ENCODE measurements around the gene DNAJC30.
"Not testable (repeated sequence)": the region's sequence is repeated elsewhere in the genome, so short reads cannot be mapped to it uniquely, and the experiment has no call there.

The DNAJC30 gene

GRCh38 chr7:73681031-73681430, 2.2 kb downstream of the DNAJC30 start:
- DNase-seq (ENCODE audit: low read depth), result no peak

- DNase-seq (ENCODE audit: low read depth), result no peak
Observed at GRCh38 chr7:73680501-73680900, 2.8 kb downstream of the DNAJC30 start.

GRCh38 chr7:73679709-73680108, 3.5 kb downstream of the DNAJC30 start:
- no peak for DNase-seq (ENCODE audit: low read depth)

GRCh38 chr7:73678862-73679261, 4.4 kb downstream of the DNAJC30 start:
- no peak for DNase-seq (ENCODE audit: low read depth)

GRCh38 chr7:73676062-73676461, 7.2 kb downstream of the DNAJC30 start:
- DNase-seq (ENCODE audit: low read depth), result not testable (repeated sequence)

GRCh38 chr7:73674468-73675124, 8.7 kb downstream of the DNAJC30 start:
- DNase-seq (ENCODE audit: low read depth), result no peak

GRCh38 chr7:73671857-73672445, 11.3 kb downstream of the DNAJC30 start:
- DNase-seq (ENCODE audit: low read depth), result no peak

- DNase-seq (ENCODE audit: low read depth), result no peak
Observed at GRCh38 chr7:73671322-73671661, 12.0 kb downstream of the DNAJC30 start.

GRCh38 chr7:73669858-73670385, 13.3 kb downstream of the DNAJC30 start:
- DNase-seq (ENCODE audit: low read depth), result no peak

- no peak for DNase-seq (ENCODE audit: low read depth)
Observed at GRCh38 chr7:73669288-73669701, 14.0 kb downstream of the DNAJC30 start.

GRCh38 chr7:73668886-73669230, 14.4 kb downstream of the DNAJC30 start:
- DNase-seq (ENCODE audit: low read depth), result no peak

- DNase-seq (ENCODE audit: low read depth), result no peak
Observed at GRCh38 chr7:73668103-73668885, 15.0 kb downstream of the DNAJC30 start.

GRCh38 chr7:73667344-73668102, 15.7 kb downstream of the DNAJC30 start, which contains the start of gene VPS37D:
TSS of gene VPS37D (plus strand) at chr7:73667831. CDS start at chr7:73667959, 128 bp downstream.
- DNase-seq (ENCODE audit: low read depth), result peak; percentile 88

GRCh38 chr7:73663033-73663432, 20.2 kb downstream of the DNAJC30 start:
- DNase-seq (ENCODE audit: low read depth), result no peak

GRCh38 chr7:73660594-73660993, 22.7 kb downstream of the DNAJC30 start:
- not testable (repeated sequence) for DNase-seq (ENCODE audit: low read depth)

GRCh38 chr7:73659983-73660382, 23.3 kb downstream of the DNAJC30 start:
- no peak for DNase-seq (ENCODE audit: low read depth)

- not testable (repeated sequence) for DNase-seq (ENCODE audit: low read depth)
Observed at GRCh38 chr7:73655309-73655708, 27.9 kb downstream of the DNAJC30 start.

GRCh38 chr7:73652541-73652949, 30.7 kb downstream of the DNAJC30 start:
- no peak for DNase-seq (ENCODE audit: low read depth)

GRCh38 chr7:73650524-73650923, 32.7 kb downstream of the DNAJC30 start:
- no peak for DNase-seq (ENCODE audit: low read depth)

GRCh38 chr7:73649576-73649975, 33.7 kb downstream of the DNAJC30 start:
- no peak for DNase-seq (ENCODE audit: low read depth)

- no peak for DNase-seq (ENCODE audit: low read depth)
Observed at GRCh38 chr7:73648593-73649332, 34.5 kb downstream of the DNAJC30 start.
